DND-41 (cell line): ENCODE results near the gene KAT2A.

Source experiments
- ATAC-seq: fragments of 200-7000 bp; cut with Tn5 transposase; 3 replicates; pipeline ENCODE4 v1.9.1; 2021; ENCODE audit warnings: low read depth; ENCODE audit not compliant: insufficient read depth
- DNase-seq: peaks from one replicate; pipeline ENCODE4 v3.0.0-alpha.2; 2020
- H2AFZ ChIP-seq: 2 replicates; pipeline ENCODE4 v1.6.0; 2012; ENCODE audit warnings: low read depth, low read length
- H3K27ac ChIP-seq: 2 replicates; pipeline ENCODE4 v1.5.1; 2012; ENCODE audit warnings: low read length, inconsistent platforms
- H3K27me3 ChIP-seq: fragments of 200-600 bp; sonication (generic); 2 replicates; pipeline ENCODE4 v1.6.0; 2012; ENCODE audit warnings: low read length, mild to moderate bottlenecking, inconsistent platforms; ENCODE audit not compliant: insufficient read depth, poor library complexity
- H3K36me3 ChIP-seq: 2 replicates; pipeline ENCODE4 v1.5.1; 2012; ENCODE audit warnings: low read length, inconsistent platforms; ENCODE audit not compliant: insufficient read depth
- H3K4me1 ChIP-seq: 2 replicates; pipeline ENCODE4 v1.5.1; 2012; ENCODE audit warnings: mild to moderate bottlenecking, low read length; ENCODE audit not compliant: insufficient read depth
- H3K4me2 ChIP-seq: 2 replicates; pipeline ENCODE4 v1.6.0; 2012; ENCODE audit warnings: mild to moderate bottlenecking, moderate library complexity, low read length, inconsistent platforms; ENCODE audit not compliant: insufficient read depth
- H3K4me3 ChIP-seq, 2 experiments: fragments of 200-600 bp in 1 of 2; shearing (Covaris generic) in 1 of 2; 2 replicates each; pipeline ENCODE4 v1.5.1; 2012 to 2016; ENCODE audit warnings: inconsistent platforms in 2 of 2, low read length in 2 of 2, mild to moderate bottlenecking in 2 of 2, low read depth in 1 of 2, moderate library complexity in 1 of 2
- H3K79me2 ChIP-seq: 2 replicates; pipeline ENCODE4 v1.6.0; 2012; ENCODE audit warnings: low read length, inconsistent platforms; ENCODE audit not compliant: insufficient read depth
- H3K9ac ChIP-seq: 2 replicates; pipeline ENCODE4 v1.6.0; 2012; ENCODE audit warnings: low read depth, mild to moderate bottlenecking, inconsistent platforms, low read length, moderate library complexity
- H3K9me3 ChIP-seq: 2 replicates; pipeline ENCODE4 v1.5.1; 2012; ENCODE audit warnings: low read length, moderate library complexity, mild to moderate bottlenecking, inconsistent platforms; ENCODE audit not compliant: insufficient read depth, severe bottlenecking
- H4K20me1 ChIP-seq: 2 replicates; pipeline ENCODE4 v1.6.0; 2012; ENCODE audit warnings: low read length; ENCODE audit not compliant: insufficient read depth
- EZH2 ChIP-seq: IDR thresholded peaks from 3 replicates; pipeline ENCODE4 v1.6.1; 2012; ENCODE audit warnings: borderline replicate concordance, low read depth, mild to moderate bottlenecking, moderate library complexity, low read length, inconsistent platforms; ENCODE audit not compliant: severe bottlenecking
- TF ChIP-seq, protein P1 (sequence below): IDR thresholded peaks from 2 replicates; pipeline ENCODE4 v1.5.1; 2012; ENCODE audit warnings: borderline replicate concordance, low read length, moderate library complexity, mild to moderate bottlenecking; ENCODE audit not compliant: poor library complexity, severe bottlenecking; ENCODE audit errors: extremely low read depth

The KAT2A gene

GRCh38 chr17:42127414-42127813, 6.2 kb upstream of the KAT2A start:
- Histone ChIP-seq H3K9ac (no peak overlapping the region), H4K20me1 (peaks cover 29% of the 10 kb centered on the region), H3K79me2 (peaks cover 26% of the 10 kb centered on the region), H3K27me3 (no peaks in the 10 kb centered on the region), H3K9me3 (no peaks in the 10 kb centered on the region), H3K4me3 (no peak overlapping the region), H3K27ac (no peak overlapping the region), H2AFZ (no peak overlapping the region), H3K4me1 (no peaks in the 10 kb centered on the region), H3K36me3 (peaks cover 83% of the 10 kb centered on the region), H3K4me2 (no peak overlapping the region)
- no peak for TF ChIP-seq EZH2
- TF ChIP-seq, protein P1, sequence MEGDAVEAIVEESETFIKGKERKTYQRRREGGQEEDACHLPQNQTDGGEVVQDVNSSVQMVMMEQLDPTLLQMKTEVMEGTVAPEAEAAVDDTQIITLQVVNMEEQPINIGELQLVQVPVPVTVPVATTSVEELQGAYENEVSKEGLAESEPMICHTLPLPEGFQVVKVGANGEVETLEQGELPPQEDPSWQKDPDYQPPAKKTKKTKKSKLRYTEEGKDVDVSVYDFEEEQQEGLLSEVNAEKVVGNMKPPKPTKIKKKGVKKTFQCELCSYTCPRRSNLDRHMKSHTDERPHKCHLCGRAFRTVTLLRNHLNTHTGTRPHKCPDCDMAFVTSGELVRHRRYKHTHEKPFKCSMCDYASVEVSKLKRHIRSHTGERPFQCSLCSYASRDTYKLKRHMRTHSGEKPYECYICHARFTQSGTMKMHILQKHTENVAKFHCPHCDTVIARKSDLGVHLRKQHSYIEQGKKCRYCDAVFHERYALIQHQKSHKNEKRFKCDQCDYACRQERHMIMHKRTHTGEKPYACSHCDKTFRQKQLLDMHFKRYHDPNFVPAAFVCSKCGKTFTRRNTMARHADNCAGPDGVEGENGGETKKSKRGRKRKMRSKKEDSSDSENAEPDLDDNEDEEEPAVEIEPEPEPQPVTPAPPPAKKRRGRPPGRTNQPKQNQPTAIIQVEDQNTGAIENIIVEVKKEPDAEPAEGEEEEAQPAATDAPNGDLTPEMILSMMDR, result no peak
- ATAC-seq, result no peak
- no peak for DNase-seq

DNA sequence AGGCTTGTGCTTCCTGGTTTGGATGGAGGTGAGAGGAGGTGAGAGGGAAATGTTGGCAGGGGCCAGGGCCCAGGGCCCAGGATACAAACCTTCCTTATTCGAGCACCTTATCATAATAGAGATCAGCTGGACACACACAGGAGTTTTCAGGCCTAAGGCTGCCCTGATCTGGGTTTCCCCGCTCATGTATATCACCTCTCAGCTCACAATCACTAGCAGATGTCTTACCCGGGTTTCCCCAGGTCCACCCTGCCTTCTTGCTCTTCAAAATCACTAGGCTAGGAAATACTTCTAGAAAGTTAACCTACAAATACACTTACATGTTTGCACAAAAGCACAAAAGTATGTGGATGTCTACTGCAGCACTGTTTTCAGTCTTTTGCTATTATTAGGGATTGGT, 5.7 kb upstream of the KAT2A start:
- no peak for DNase-seq
- no peak for TF ChIP-seq EZH2
- TF ChIP-seq, protein P1, result no peak
- H3K27me3 ChIP-seq, result no peaks in the 10 kb centered on the region
- ATAC-seq, result no peak
- no peak overlapping the region for H3K9ac ChIP-seq
- peaks cover 25% of the 10 kb centered on the region for H4K20me1 ChIP-seq
- no peaks in the 10 kb centered on the region for H3K9me3 ChIP-seq
- peaks cover 20% of the 10 kb centered on the region for H3K79me2 ChIP-seq
- peaks cover 5% of the 10 kb centered on the region; the same call in 1 of the 2 replicates for H3K4me1 ChIP-seq
- no peak overlapping the region for H3K4me2 ChIP-seq
- no peak overlapping the region for H3K4me3 ChIP-seq
- H3K36me3 ChIP-seq, result peaks cover 79% of the 10 kb centered on the region
- H3K27ac ChIP-seq, result no peak overlapping the region
- H2AFZ ChIP-seq, result no peak overlapping the region

DNA sequence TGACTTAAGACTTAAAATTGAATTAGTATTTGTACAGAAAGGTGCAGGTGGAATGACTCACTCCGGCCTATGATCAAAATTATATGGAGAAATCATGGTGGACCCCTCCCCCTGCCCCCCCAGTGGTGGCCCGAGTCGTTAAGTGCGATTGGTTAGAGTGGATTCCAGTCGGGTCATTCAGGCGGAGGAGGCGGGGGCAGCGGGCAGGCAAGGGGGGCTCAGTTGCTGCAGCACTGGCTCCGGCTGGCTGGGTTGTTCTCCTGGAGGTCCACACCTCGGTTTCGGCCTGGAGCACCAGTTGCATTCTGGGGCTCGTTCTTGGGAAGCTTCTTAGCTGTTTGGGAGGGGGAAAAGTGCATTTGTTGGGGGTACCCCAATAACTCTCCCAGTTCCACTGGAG, 4.4 kb upstream of the KAT2A start:
- H3K27me3 ChIP-seq, result no peaks in the 10 kb centered on the region
- DNase-seq (no peak), ATAC-seq (no peak)
- H3K27ac ChIP-seq, result no peak overlapping the region
- H2AFZ ChIP-seq, result no peak overlapping the region
- H4K20me1 ChIP-seq, result peaks cover 13% of the 10 kb centered on the region
- H3K9ac ChIP-seq, result no peak overlapping the region
- H3K79me2 ChIP-seq, result peaks cover 10% of the 10 kb centered on the region
- peaks cover 13% of the 10 kb centered on the region for H3K4me1 ChIP-seq
- no peak for TF ChIP-seq EZH2
- TF ChIP-seq, protein P1, result no peak
- no peaks in the 10 kb centered on the region for H3K9me3 ChIP-seq
- H3K4me2 ChIP-seq, result no peak overlapping the region
- no peak overlapping the region for H3K4me3 ChIP-seq
- peaks cover 66% of the 10 kb centered on the region for H3K36me3 ChIP-seq

- Histone ChIP-seq H4K20me1 (no peaks in the 10 kb centered on the region), H3K4me2 (no peak overlapping the region), H3K36me3 (peaks cover 58% of the 10 kb centered on the region), H3K4me1 (peaks cover 26% of the 10 kb centered on the region), H3K27ac (no peak overlapping the region), H3K27me3 (no peaks in the 10 kb centered on the region), H2AFZ (no peak overlapping the region), H3K4me3 (no peak overlapping the region), H3K9ac (no peak overlapping the region), H3K79me2 (peaks cover 14% of the 10 kb centered on the region), H3K9me3 (no peaks in the 10 kb centered on the region)
- ATAC-seq (no peak), DNase-seq (no peak)
- no peak for TF ChIP-seq EZH2
- TF ChIP-seq, protein P1, result no peak
Measured at GRCh38 chr17:42124256-42124655, 3.1 kb upstream of the KAT2A start.
